GM19395 (cell line): Measurements from ENCODE around the gene BTBD17.
"Not testable (repeated sequence)": the region's sequence is repeated elsewhere in the genome, so short reads cannot be mapped to it uniquely, and the experiment has no call there.

Source experiments
- ATAC-seq: cut with Tn5 transposase; IDR thresholded peaks from one replicate; pipeline ENCODE4 v1.9.1; 2021; ENCODE audit warnings: mild to moderate bottlenecking, moderate library complexity; ENCODE audit not compliant: unreplicated experiment

The BTBD17 gene

GRCh38 chr17:74361230-74362068, at the start of gene BTBD17:
Gene BTBD17 (minus strand): TSS chr17:74361868. CDS start chr17:74361819, 49 bp downstream.
- ATAC-seq: no peak

- ATAC-seq: no peak
Measured at GRCh38 chr17:74410001-74410443, 48.4 kb upstream of the BTBD17 start.

- no peak for ATAC-seq
Measured at GRCh38 chr17:74408815-74409214, 47.1 kb upstream of the BTBD17 start.

- ATAC-seq: no peak
Measured at GRCh38 chr17:74408262-74408661, 46.6 kb upstream of the BTBD17 start.

- no peak for ATAC-seq
Measured at GRCh38 chr17:74407384-74407783, 45.7 kb upstream of the BTBD17 start.

- not testable (repeated sequence) for ATAC-seq
Measured at GRCh38 chr17:74405311-74405710, 43.6 kb upstream of the BTBD17 start.

GRCh38 chr17:74404789-74405188, 43.1 kb upstream of the BTBD17 start:
- no peak for ATAC-seq

- ATAC-seq: no peak
Measured at GRCh38 chr17:74404218-74404617, 42.5 kb upstream of the BTBD17 start.

- no peak for ATAC-seq
Measured at GRCh38 chr17:74403512-74404137, 42.0 kb upstream of the BTBD17 start.

GRCh38 chr17:74402048-74402447, 40.4 kb upstream of the BTBD17 start:
- ATAC-seq: no peak

GRCh38 chr17:74396567-74396966, 34.9 kb upstream of the BTBD17 start:
- no peak for ATAC-seq

- ATAC-seq: no peak
Measured at GRCh38 chr17:74394977-74395376, 33.3 kb upstream of the BTBD17 start.

GRCh38 chr17:74394275-74394950, 32.7 kb upstream of the BTBD17 start:
- ATAC-seq: no peak

- no peak for ATAC-seq
Measured at GRCh38 chr17:74393346-74393942, 31.8 kb upstream of the BTBD17 start.

GRCh38 chr17:74392848-74393247, 31.2 kb upstream of the BTBD17 start:
- no peak for ATAC-seq

- no peak for ATAC-seq
Measured at GRCh38 chr17:74391771-74392170, 30.1 kb upstream of the BTBD17 start.

- no peak for ATAC-seq
Measured at GRCh38 chr17:74390680-74391653, 29.3 kb upstream of the BTBD17 start.

GRCh38 chr17:74389937-74390679, 28.4 kb upstream of the BTBD17 start:
- ATAC-seq: no peak

GRCh38 chr17:74389084-74389753, 27.6 kb upstream of the BTBD17 start:
- ATAC-seq: no peak
